PC-9 (cell line): ENCODE measurements around the gene TMEM221. TPM values are rescaled to one million over a fixed set of nuclear protein-coding genes. Genes with fewer than 3 reads are reported as not detected.
A peak's percentile ranks its signal among the peaks of the same experiment; 100 is the strongest.

Experiments
- BruUV-seq: library from RNA; stranded (reverse); fragments of 400-500 nt; replicated peaks from 2 replicates; lab custom pipeline; 2021; lab: Mats Ljungman, UMichigan
- CTCF ChIA-PET: fragments of 300-600 bp; sonication (Branson Sonifier 250); formaldehyde crosslinking; loops from one replicate; lab custom pipeline; 2022; ENCODE audit warnings: antibody characterized with exemption; lab: Charles Lee
- POLR2A ChIA-PET: fragments of 300-600 bp; sonication (Branson Sonifier 250); formaldehyde crosslinking; loops from one replicate; lab custom pipeline; 2022; ENCODE audit warnings: antibody characterized with exemption; ENCODE audit not compliant: unreplicated experiment; lab: Charles Lee
- DNase-seq, 2 experiments: peaks; one replicate each; pipeline versions ENCODE4 v3.0.0 to v3.0.0-alpha.2; 2015 to 2022; ENCODE audit warnings: mixed read lengths in 1 of 2
- H2AFZ ChIP-seq: fragments of 200-600 bp; sonication (generic); 2 replicates; pipeline ENCODE4 v1.8.1; 2017; ENCODE audit warnings: antibody characterized with exemption
- H3F3A ChIP-seq: fragments of 200-600 bp; sonication (generic); 2 replicates; pipeline ENCODE4 v1.8.1; 2017; ENCODE audit warnings: antibody characterized with exemption, mild to moderate bottlenecking, low read depth; ENCODE audit not compliant: insufficient read depth
- H3K27ac ChIP-seq: fragments of 200-600 bp; sonication (generic); 2 replicates; pipeline ENCODE4 v1.6.1; 2016; ENCODE audit warnings: mixed run types
- H3K27me3 ChIP-seq: fragments of 200-600 bp; sonication (generic); 2 replicates; pipeline ENCODE4 v1.6.1; 2016; ENCODE audit warnings: low read depth, mixed run types; ENCODE audit not compliant: insufficient read depth
- H3K36me3 ChIP-seq: fragments of 200-600 bp; sonication (generic); 2 replicates; pipeline ENCODE4 v1.6.1; 2016; ENCODE audit warnings: low read depth, mixed run types
- H3K4me1 ChIP-seq: fragments of 200-600 bp; sonication (generic); replicated peaks from 2 replicates; pipeline ENCODE4 v1.6.1; 2016; ENCODE audit warnings: mixed run types; ENCODE audit not compliant: insufficient read depth
- H3K4me2 ChIP-seq: fragments of 200-600 bp; sonication (generic); 2 replicates; pipeline ENCODE4 v1.6.1; 2017; ENCODE audit warnings: mixed run types
- H3K4me3 ChIP-seq: fragments of 200-600 bp; sonication (generic); 2 replicates; pipeline ENCODE4 v1.6.1; 2016; ENCODE audit warnings: mixed run types
- H3K79me2 ChIP-seq: fragments of 200-600 bp; sonication (generic); 2 replicates; pipeline ENCODE4 v1.6.1; 2017; ENCODE audit warnings: low read depth, mixed run types
- H3K9me2 ChIP-seq: fragments of 200-600 bp; sonication (generic); 2 replicates; pipeline ENCODE4 v1.8.1; 2017; ENCODE audit warnings: mild to moderate bottlenecking; ENCODE audit not compliant: insufficient read depth
- H3K9me3 ChIP-seq: fragments of 200-600 bp; sonication (generic); 2 replicates; pipeline ENCODE4 v1.8.1; 2016; ENCODE audit warnings: low read depth; ENCODE audit not compliant: insufficient read depth
- H4K20me1 ChIP-seq: fragments of 200-600 bp; sonication (generic); 2 replicates; pipeline ENCODE4 v1.8.1; 2017; ENCODE audit not compliant: insufficient read depth
- EZH2 ChIP-seq: fragments of 200-600 bp; sonication (generic); IDR thresholded peaks from 2 replicates; pipeline ENCODE4 v1.8.0; 2017; ENCODE audit warnings: antibody characterized with exemption, low read depth
- intact Hi-C: fragments of 100-400 bp; cut with micrococcal nuclease; formaldehyde crosslinking; loops from one replicate; pipeline ENCODE4 v1.10.0; 2022; ENCODE audit not compliant: unreplicated experiment
- total RNA-seq: library from RNA; stranded (reverse); gene quantifications from 2 replicates; pipeline ENCODE4 v1.2.3, GENCODE V29; 2021
- TF ChIP-seq, protein P1 (sequence below): fragments of 200-600 bp; sonication (generic); conservative IDR thresholded peaks from 2 replicates; pipeline ENCODE4 v1.6.1; 2017; ENCODE audit warnings: mixed run types, antibody characterized with exemption, mild to moderate bottlenecking, moderate library complexity

TMEM221 gene
- total RNA-seq, 1 experiment from 2014 or later: 2.0 TPM

- H3K4me2 ChIP-seq: no peak overlapping the region
- ChIA-PET POLR2A (no interaction called here), CTCF (no interaction called here)
- H3K27ac ChIP-seq: no peak overlapping the region
- H3K4me3 ChIP-seq: no peak overlapping the region
- no peak for DNase-seq
- no peak for TF ChIP-seq EZH2
- TF ChIP-seq, protein P1, sequence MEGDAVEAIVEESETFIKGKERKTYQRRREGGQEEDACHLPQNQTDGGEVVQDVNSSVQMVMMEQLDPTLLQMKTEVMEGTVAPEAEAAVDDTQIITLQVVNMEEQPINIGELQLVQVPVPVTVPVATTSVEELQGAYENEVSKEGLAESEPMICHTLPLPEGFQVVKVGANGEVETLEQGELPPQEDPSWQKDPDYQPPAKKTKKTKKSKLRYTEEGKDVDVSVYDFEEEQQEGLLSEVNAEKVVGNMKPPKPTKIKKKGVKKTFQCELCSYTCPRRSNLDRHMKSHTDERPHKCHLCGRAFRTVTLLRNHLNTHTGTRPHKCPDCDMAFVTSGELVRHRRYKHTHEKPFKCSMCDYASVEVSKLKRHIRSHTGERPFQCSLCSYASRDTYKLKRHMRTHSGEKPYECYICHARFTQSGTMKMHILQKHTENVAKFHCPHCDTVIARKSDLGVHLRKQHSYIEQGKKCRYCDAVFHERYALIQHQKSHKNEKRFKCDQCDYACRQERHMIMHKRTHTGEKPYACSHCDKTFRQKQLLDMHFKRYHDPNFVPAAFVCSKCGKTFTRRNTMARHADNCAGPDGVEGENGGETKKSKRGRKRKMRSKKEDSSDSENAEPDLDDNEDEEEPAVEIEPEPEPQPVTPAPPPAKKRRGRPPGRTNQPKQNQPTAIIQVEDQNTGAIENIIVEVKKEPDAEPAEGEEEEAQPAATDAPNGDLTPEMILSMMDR: 0 out of 2 replicates have a peak, but pooled peaks have one; percentile 34
- intact Hi-C loops: no loop called here
- no peaks in the 10 kb centered on the region for H4K20me1 ChIP-seq
- 0 out of 2 replicates have a peak, but pooled peaks cover 6% of the 10 kb centered on the region for H3K4me1 ChIP-seq
- 0 out of 2 replicates have a peak, but pooled peaks cover 4% of the 10 kb centered on the region for H3K36me3 ChIP-seq
- H3K9me3 ChIP-seq: no peaks in the 10 kb centered on the region
- H2AFZ ChIP-seq: no peak overlapping the region
- no TSS peak for BruUV-seq
- H3K79me2 ChIP-seq: 0 out of 2 replicates have a peak, but pooled peaks cover 5% of the 10 kb centered on the region
- H3K9me2 ChIP-seq: no peaks in the 10 kb centered on the region
- peaks cover 23% of the 10 kb centered on the region; the same call in 1 of the 2 replicates for H3F3A ChIP-seq
- H3K27me3 ChIP-seq: no peaks in the 10 kb centered on the region
Observed at GRCh38 chr19:17424743-17425365, 23.6 kb downstream of the TMEM221 start.

DNA sequence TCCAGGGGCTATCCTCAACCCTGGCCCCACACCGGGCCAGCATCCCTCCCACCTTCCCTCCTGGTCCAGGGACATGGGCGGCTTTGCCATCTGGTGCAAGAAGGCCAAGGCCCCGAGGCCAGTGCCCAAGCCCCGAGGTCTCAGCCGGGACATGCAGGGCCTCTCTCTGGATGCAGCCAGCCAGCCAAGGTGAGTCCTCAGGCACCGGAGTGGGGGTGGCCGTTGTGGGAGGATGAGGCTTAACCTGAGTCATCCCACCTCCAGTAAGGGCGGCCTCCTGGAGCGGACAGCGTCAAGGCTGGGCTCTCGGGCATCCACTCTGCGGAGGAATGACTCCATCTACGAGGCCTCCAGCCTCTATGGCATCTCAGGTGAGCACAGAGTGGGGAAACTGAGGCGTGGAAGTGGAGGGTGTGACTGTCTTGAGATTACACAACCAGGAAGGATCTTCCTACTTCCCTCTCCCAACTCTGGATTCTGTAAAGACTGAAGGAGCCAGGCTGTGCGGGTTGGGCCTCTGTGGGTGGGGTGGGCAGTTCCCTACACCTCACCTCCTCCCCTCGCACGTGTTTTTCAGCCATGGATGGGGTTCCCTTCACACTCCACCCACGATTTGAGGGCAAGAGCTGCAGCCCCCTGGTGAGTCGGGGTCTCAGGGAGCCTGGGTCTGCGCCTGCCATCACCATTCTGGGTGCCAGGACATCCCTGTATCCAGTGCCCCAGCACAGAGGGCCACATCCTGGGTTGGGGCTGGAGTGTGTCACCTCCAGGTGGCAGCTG is 24.8 kb downstream of the TMEM221 start:
- Histone ChIP-seq H3K4me1 (peaks cover 13% of the 10 kb centered on the region), H3K27ac (no peak overlapping the region), H3K79me2 (0 out of 2 replicates have a peak, but pooled peaks cover 5% of the 10 kb centered on the region), H3K4me3 (no peak overlapping the region), H2AFZ (no peak overlapping the region), H3K4me2 (no peak overlapping the region), H4K20me1 (no peaks in the 10 kb centered on the region), H3K27me3 (no peaks in the 10 kb centered on the region), H3K9me3 (no peaks in the 10 kb centered on the region), H3K9me2 (no peaks in the 10 kb centered on the region), H3K36me3 (0 out of 2 replicates have a peak, but pooled peaks cover 4% of the 10 kb centered on the region), H3F3A (peaks cover 32% of the 10 kb centered on the region; the same call in 1 of the 2 replicates)
- no peak for DNase-seq
- TF ChIP-seq EZH2: no peak
- TF ChIP-seq, protein P1: no peak
- intact Hi-C loops: no loop called here
- CTCF ChIA-PET: no interaction called here
- BruUV-seq: no TSS peak
- POLR2A ChIA-PET: no interaction called here

DNA sequence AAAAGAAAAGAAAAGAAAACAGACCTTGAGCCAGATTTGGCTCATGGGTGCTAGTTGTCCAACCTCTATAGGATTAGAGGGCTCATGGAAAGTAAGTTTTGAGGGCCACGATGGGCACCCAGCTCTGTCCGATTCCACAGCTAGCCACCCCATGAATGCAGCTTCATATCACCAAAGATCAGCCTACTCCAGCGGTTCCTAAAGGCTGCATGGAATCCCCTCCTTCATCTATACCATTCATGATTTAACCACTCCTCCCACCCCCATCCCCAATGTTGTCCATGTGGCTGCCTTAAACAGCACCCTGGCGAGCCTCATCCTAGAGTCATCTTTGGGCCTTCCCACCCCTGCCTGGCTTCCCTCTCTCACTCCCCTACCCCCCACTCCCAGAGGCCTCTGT is 26.5 kb downstream of the TMEM221 start:
- TF ChIP-seq, protein P1: no peak
- Histone ChIP-seq H3F3A (peaks cover 36% of the 10 kb centered on the region; the same call in 1 of the 2 replicates), H3K9me3 (no peaks in the 10 kb centered on the region), H3K27me3 (no peaks in the 10 kb centered on the region), H3K36me3 (0 out of 2 replicates have a peak, but pooled peaks cover 4% of the 10 kb centered on the region), H3K4me1 (peaks cover 15% of the 10 kb centered on the region), H2AFZ (no peak overlapping the region), H4K20me1 (no peaks in the 10 kb centered on the region), H3K9me2 (no peaks in the 10 kb centered on the region), H3K4me2 (no peak overlapping the region), H3K4me3 (no peak overlapping the region), H3K79me2 (0 out of 2 replicates have a peak, but pooled peaks cover 5% of the 10 kb centered on the region), H3K27ac (no peak overlapping the region)
- no peak for DNase-seq
- intact Hi-C loops: no loop called here
- ChIA-PET CTCF (no interaction called here), POLR2A (no interaction called here)
- BruUV-seq: no TSS peak
